Urinary bladder (tissue), 4 donors: ENCODE measurements around the gene DGCR8. TPM values are rescaled to one million over a fixed set of nuclear protein-coding genes. Genes with fewer than 3 reads are reported as not detected.

Source experiments
- DNase-seq: peaks from one replicate; pipeline ENCODE4 v3.0.0-alpha.2; 2015; ENCODE audit errors: extremely low spot score
- H3K27ac ChIP-seq: one replicate; pipeline ENCODE4 v1.5.1; 2013; ENCODE audit warnings: low read depth, mild to moderate bottlenecking, moderate library complexity
- H3K36me3 ChIP-seq: one replicate; pipeline ENCODE4 v1.6.1; 2013; ENCODE audit warnings: mild to moderate bottlenecking, moderate library complexity; ENCODE audit not compliant: insufficient read depth
- H3K4me1 ChIP-seq: one replicate; pipeline ENCODE4 v1.6.1; 2013; ENCODE audit warnings: mild to moderate bottlenecking, moderate library complexity; ENCODE audit not compliant: insufficient read depth
- H3K4me3 ChIP-seq: one replicate; pipeline ENCODE4 v1.5.1; 2013; ENCODE audit warnings: low read depth, low read length
- WGBS: extraction: QIAGEN DNeasy Blood & Tissue Kit; methylation state at CpG from one replicate; pipeline ENCODE4 v1.1.7; 2013; 5-methylcytosine and 5-hydroxymethylcytosine counted together
- polyA plus RNA-seq: library from polyadenylated mRNA; stranded (reverse); fragments of 200-250 nt; gene quantifications from one replicate; pipeline ENCODE4 v1.2.3, GENCODE V29; 2013
- total RNA-seq: library from RNA; depleted of rRNA; stranded (reverse); fragments of >200 nt; gene quantifications from one replicate; pipeline ENCODE4 v1.2.3, GENCODE V29; 2014
- donor health status: healthy with polysubstance abuse.
- donor health status: healthy.

The DGCR8 gene
- total and polyA plus RNA-seq, 2 donors: 18.9 to 24.8 TPM

GRCh38 chr22:20093418-20094196, 13.6 kb downstream of the DGCR8 start:
- 93% methylated on average over 13 of the region's 13 CpGs for WGBS
- Histone ChIP-seq H3K36me3 (peaks cover 5% of the 10 kb centered on the region), H3K4me1 (no peaks in the 10 kb centered on the region), H3K4me3 (no peak overlapping the region), H3K27ac (no peak overlapping the region)
- DNase-seq: no peak

GRCh38 chr22:20094197-20094807, 14.3 kb downstream of the DGCR8 start:
- Histone ChIP-seq H3K4me1 (no peaks in the 10 kb centered on the region), H3K27ac (no peak overlapping the region), H3K36me3 (peaks cover 5% of the 10 kb centered on the region), H3K4me3 (no peak overlapping the region)
- no peak for DNase-seq
- 94% methylated on average over 15 of the region's 15 CpGs for WGBS

- H3K36me3 ChIP-seq: peaks cover 7% of the 10 kb centered on the region
- no peaks in the 10 kb centered on the region for H3K4me1 ChIP-seq
- H3K27ac ChIP-seq: no peak overlapping the region
- no peak overlapping the region for H3K4me3 ChIP-seq
- no peak for DNase-seq
- WGBS: 95% methylated on average over 4 of the region's 4 CpGs
These were observed 15.5 kb downstream of the DGCR8 start for GRCh38 chr22:20095521-20095920.

- Histone ChIP-seq H3K36me3 (peaks cover 9% of the 10 kb centered on the region), H3K4me3 (no peak overlapping the region), H3K4me1 (no peaks in the 10 kb centered on the region), H3K27ac (no peak overlapping the region)
- no peak for DNase-seq
- over 99% methylated on average over 2 of the region's 2 CpGs for WGBS
These were observed 16.8 kb downstream of the DGCR8 start for GRCh38 chr22:20096574-20097420.

- WGBS: 95% methylated on average over 6 of the region's 6 CpGs
- no peak overlapping the region for H3K27ac ChIP-seq
- H3K36me3 ChIP-seq: peaks cover 6% of the 10 kb centered on the region
- no peak for DNase-seq
- no peaks in the 10 kb centered on the region for H3K4me1 ChIP-seq
- H3K4me3 ChIP-seq: no peak overlapping the region
These were observed 19.2 kb downstream of the DGCR8 start for GRCh38 chr22:20099099-20099711.

- 89% methylated on average over 8 of the region's 8 CpGs for WGBS
- Histone ChIP-seq H3K4me1 (no peaks in the 10 kb centered on the region), H3K27ac (no peak overlapping the region), H3K4me3 (no peak overlapping the region), H3K36me3 (peaks cover 9% of the 10 kb centered on the region)
- no peak for DNase-seq
These were observed 21.6 kb downstream of the DGCR8 start for GRCh38 chr22:20101638-20102037.

- no peaks in the 10 kb centered on the region for H3K4me1 ChIP-seq
- no peak overlapping the region for H3K27ac ChIP-seq
- H3K4me3 ChIP-seq: no peak overlapping the region
- peaks cover 12% of the 10 kb centered on the region for H3K36me3 ChIP-seq
- DNase-seq: no peak
- WGBS: 91% methylated on average over 12 of the region's 12 CpGs
These were observed 22.3 kb downstream of the DGCR8 start for GRCh38 chr22:20102203-20102780.

- H3K27ac ChIP-seq: no peak overlapping the region
- no peak for DNase-seq
- H3K36me3 ChIP-seq: peaks cover 12% of the 10 kb centered on the region
- WGBS: 95% methylated on average over 7 of the region's 7 CpGs
- no peak overlapping the region for H3K4me3 ChIP-seq
- H3K4me1 ChIP-seq: no peaks in the 10 kb centered on the region
These were observed 25.6 kb downstream of the DGCR8 start for GRCh38 chr22:20105456-20106204.

- no peak overlapping the region for H3K4me3 ChIP-seq
- H3K27ac ChIP-seq: no peak overlapping the region
- H3K36me3 ChIP-seq: peaks cover 11% of the 10 kb centered on the region
- no peak for DNase-seq
- H3K4me1 ChIP-seq: no peaks in the 10 kb centered on the region
- 88% methylated on average over 20 of the region's 20 CpGs for WGBS
These were observed 26.3 kb downstream of the DGCR8 start for GRCh38 chr22:20106205-20106848.

GRCh38 chr22:20106849-20107237, 26.8 kb downstream of the DGCR8 start:
- Histone ChIP-seq H3K27ac (no peak overlapping the region), H3K36me3 (peaks cover 11% of the 10 kb centered on the region), H3K4me1 (no peaks in the 10 kb centered on the region), H3K4me3 (no peak overlapping the region)
- 95% methylated on average over 10 of the region's 10 CpGs for WGBS
- no peak for DNase-seq

GRCh38 chr22:20107471-20107901, 27.4 kb downstream of the DGCR8 start:
- peaks cover 11% of the 10 kb centered on the region for H3K36me3 ChIP-seq
- H3K27ac ChIP-seq: no peak overlapping the region
- DNase-seq: no peak
- no peaks in the 10 kb centered on the region for H3K4me1 ChIP-seq
- no peak overlapping the region for H3K4me3 ChIP-seq
- 92% methylated on average over 7 of the region's 7 CpGs for WGBS

- H3K27ac ChIP-seq: no peak overlapping the region
- WGBS: 82% methylated on average over 13 of the region's 13 CpGs
- H3K36me3 ChIP-seq: peaks cover 11% of the 10 kb centered on the region
- H3K4me3 ChIP-seq: no peak overlapping the region
- H3K4me1 ChIP-seq: no peaks in the 10 kb centered on the region
- no peak for DNase-seq
These were observed 28.1 kb downstream of the DGCR8 start for GRCh38 chr22:20107951-20108756.
